HepG2 (cell line): ENCODE results near the gene SRRM2. TPM values are rescaled to one million over a fixed set of nuclear protein-coding genes. Genes with fewer than 3 reads are reported as not detected.

ENCODE experiments used
- ATAC-seq: fragments of 200-7000 bp; cut with Tn5 transposase; 3 replicates; pipeline ENCODE4 v1.9.1; 2020; ENCODE audit warnings: mild to moderate bottlenecking, moderate library complexity
- BruUV-seq: library from RNA; stranded (reverse); fragments of 400-500 nt; replicated peaks from 2 replicates; lab custom pipeline; 2021; lab: Mats Ljungman, UMichigan
- CTCF ChIA-PET: fragments of 300-600 bp; formaldehyde crosslinking; extraction: SDS; loops from one replicate; lab custom pipeline; 2021; ENCODE audit warnings: low total read pairs, inconsistent platforms, low intra/inter-chr PET ratio; lab: Yijun Ruan, JAX
- POLR2A ChIA-PET: fragments of 350-600 bp; sonication (Branson Sonifier 250); formaldehyde crosslinking; loops from one replicate; lab custom pipeline; 2020; ENCODE audit warnings: antibody characterized with exemption, inconsistent platforms; lab: Yijun Ruan, JAX
- DNase-seq: peaks from one replicate; pipeline ENCODE4 v3.0.0-alpha.2; 2015; ENCODE audit warnings: low spot score
- FAIRE-seq: peaks from 3 replicates; lab custom pipeline; 2011; peaks lifted over from hg19 to GRCh38; lab: Jason Lieb, UNC
- H2AFZ ChIP-seq: one replicate; pipeline ENCODE4 v1.6.1; 2011; ENCODE audit warnings: low read length, inconsistent platforms
- H3K27ac ChIP-seq: fragments of 300-600 bp; 3 replicates; pipeline ENCODE4 v1.8.0; 2011; ENCODE audit warnings: mixed run types, mild to moderate bottlenecking, mixed read lengths, low read length, inconsistent platforms; ENCODE audit not compliant: insufficient read depth; ENCODE audit errors: extremely low read length
- H3K27me3 ChIP-seq, 2 experiments: fragments of 200-600 bp in 1 of 2; 2 replicates in 1 of 2; 3 replicates in 1 of 2; pipeline versions ENCODE4 v1.6.0 to v1.8.0; 2011; ENCODE audit warnings: low read length in 2 of 2, mild to moderate bottlenecking in 2 of 2, moderate library complexity in 2 of 2, inconsistent platforms in 1 of 2; ENCODE audit not compliant: insufficient read depth in 2 of 2, control insufficient read depth in 1 of 2
- H3K36me3 ChIP-seq, 2 experiments: fragments of 200-600 bp in 1 of 2; replicated peaks in 1 of 2; 2 replicates in 1 of 2; 3 replicates in 1 of 2; pipeline versions ENCODE4 v1.5.1 to v1.8.0; 2011; ENCODE audit warnings: low read length in 2 of 2, inconsistent platforms in 1 of 2; ENCODE audit not compliant: insufficient read depth in 2 of 2, control insufficient read depth in 1 of 2
- H3K4me1 ChIP-seq: 2 replicates; pipeline ENCODE4 v1.5.1; 2012; ENCODE audit warnings: low read length, inconsistent platforms; ENCODE audit not compliant: insufficient read depth
- H3K4me2 ChIP-seq: 2 replicates; pipeline ENCODE4 v1.6.0; 2011; ENCODE audit warnings: low read depth, low read length, inconsistent platforms
- H3K4me3 ChIP-seq, 3 experiments: fragments of 200-600 bp in 1 of 3; sonication (generic), shearing (Covaris generic) in 1 of 3; replicated peaks in 1 of 3; 2 replicates each; pipeline ENCODE4 v1.5.1; 2011 to 2016; ENCODE audit warnings: low read length in 3 of 3, inconsistent platforms in 2 of 3, low read depth in 2 of 3, mild to moderate bottlenecking in 2 of 3, control low read depth in 1 of 3, mixed read lengths in 1 of 3; ENCODE audit not compliant: insufficient read depth in 1 of 3
- H3K79me2 ChIP-seq: one replicate; pipeline ENCODE4 v1.6.1; 2011; ENCODE audit warnings: low read length, inconsistent platforms; ENCODE audit not compliant: insufficient read depth
- H3K9ac ChIP-seq: 2 replicates; pipeline ENCODE4 v1.6.0; 2011; ENCODE audit warnings: mild to moderate bottlenecking, low read depth, low read length, inconsistent platforms; ENCODE audit not compliant: insufficient read depth
- H3K9me3 ChIP-seq: 2 replicates; pipeline ENCODE4 v1.5.1; 2012; ENCODE audit warnings: mild to moderate bottlenecking, low read length
- H4K20me1 ChIP-seq: 2 replicates; pipeline ENCODE4 v1.6.0; 2011; ENCODE audit warnings: inconsistent platforms, mild to moderate bottlenecking, low read length, moderate library complexity; ENCODE audit not compliant: insufficient read depth
- ATF4 ChIP-seq, 2 experiments: fragments of 450-650 bp in 1 of 2; sonication (generic) in 1 of 2; formaldehyde crosslinking; IDR thresholded peaks; 2 replicates each; pipeline versions ENCODE4 v1.5.0 to v1.8.0; 2020 to 2022; ENCODE audit warnings: mild to moderate bottlenecking in 1 of 2, missing genetic modification reagents in 1 of 2
- CBX2 ChIP-seq, 2 experiments: fragments of 200-600 bp in 1 of 2; sonication (generic); formaldehyde crosslinking in 1 of 2; IDR thresholded peaks; 2 replicates each; pipeline versions ENCODE4 v1.7.0 to v1.8.1; 2018 to 2022; ENCODE audit warnings: low read depth in 2 of 2, low read length in 1 of 2, mild to moderate bottlenecking in 1 of 2, missing genetic modification reagents in 1 of 2
- CCDC6 ChIP-seq: sonication (generic); formaldehyde crosslinking; IDR thresholded peaks from 2 replicates; pipeline ENCODE4 v1.8.1; 2022; ENCODE audit warnings: mild to moderate bottlenecking, missing genetic modification reagents, moderate library complexity
- ELF1 ChIP-seq: sonication (generic); formaldehyde crosslinking; IDR thresholded peaks from 2 replicates; pipeline ENCODE4 v1.4.0; 2020; ENCODE audit warnings: missing genetic modification reagents
- FOSL1 ChIP-seq: sonication (generic); formaldehyde crosslinking; IDR thresholded peaks from 2 replicates; pipeline ENCODE4 v1.9.0; 2021; ENCODE audit warnings: missing genetic modification reagents, borderline replicate concordance
- GATAD1 ChIP-seq: IDR thresholded peaks from 2 replicates; pipeline ENCODE4 v1.6.1; 2016; ENCODE audit warnings: missing genetic modification reagents, missing compliant biosample characterization
- KMT2B ChIP-seq: IDR thresholded peaks from 2 replicates; pipeline ENCODE4 v1.6.1; 2016; ENCODE audit warnings: missing genetic modification reagents, missing compliant biosample characterization
- PRDM4 ChIP-seq: sonication (generic); formaldehyde crosslinking; IDR thresholded peaks from 2 replicates; pipeline ENCODE4 v1.9.0; 2021; ENCODE audit warnings: missing genetic modification reagents, borderline replicate concordance
- SALL2 ChIP-seq: sonication (generic); formaldehyde crosslinking; IDR thresholded peaks from 2 replicates; pipeline ENCODE4 v1.8.1; 2023; ENCODE audit warnings: mild to moderate bottlenecking, missing genetic modification reagents, inconsistent platforms
- SNAPC2 ChIP-seq: sonication (generic); formaldehyde crosslinking; IDR thresholded peaks from 2 replicates; pipeline ENCODE4 v1.8.1; 2022; ENCODE audit warnings: mild to moderate bottlenecking, missing genetic modification reagents
- SSRP1 ChIP-seq: IDR thresholded peaks from 2 replicates; pipeline ENCODE4 v1.6.1; 2016; ENCODE audit warnings: control low read depth
- TBX3 ChIP-seq: fragments of 450-650 bp; IDR thresholded peaks from 2 replicates; pipeline ENCODE4 v1.6.1; 2017; ENCODE audit warnings: antibody characterized with exemption, mild to moderate bottlenecking, inconsistent platforms, borderline replicate concordance
- ZEB1 ChIP-seq: IDR thresholded peaks from 2 replicates; pipeline ENCODE4 v1.6.1; 2012; ENCODE audit warnings: mild to moderate bottlenecking, low read depth, inconsistent platforms; ENCODE audit not compliant: insufficient replicate concordance
- ZNF3 ChIP-seq: IDR thresholded peaks from 2 replicates; pipeline ENCODE4 v1.7.0; 2017; ENCODE audit warnings: inconsistent platforms
- ZNF557 ChIP-seq: sonication (generic); formaldehyde crosslinking; IDR thresholded peaks from 2 replicates; pipeline ENCODE4 v1.4.0; 2020; ENCODE audit warnings: missing genetic modification reagents
- ZNF567 ChIP-seq: sonication (generic); formaldehyde crosslinking; IDR thresholded peaks from 2 replicates; pipeline ENCODE4 v1.8.1; 2023; ENCODE audit warnings: mild to moderate bottlenecking, missing genetic modification reagents, borderline replicate concordance
- ZNF704 ChIP-seq: sonication (generic); formaldehyde crosslinking; IDR thresholded peaks from 2 replicates; pipeline ENCODE4 v1.8.1; 2023; ENCODE audit warnings: mild to moderate bottlenecking, inconsistent platforms, moderate library complexity, missing genetic modification reagents, borderline replicate concordance
- WGBS: methylation state at CpG from one replicate; pipeline ENCODE4 v1.1.6; 2017; ENCODE audit warnings: low lambda C conversion rate; 5-methylcytosine and 5-hydroxymethylcytosine counted together
- in situ Hi-C: cut with HindIII; loops from 2 replicates; pipeline ENCODE4 v1.10.0; 2017; ENCODE audit warnings: low pct_unique_long_range_greater_than_20kb; ENCODE audit not compliant: extremely low pct_ligation_motif_present
- intact Hi-C: fragments of 100-400 bp; cut with micrococcal nuclease; formaldehyde crosslinking; loops from one replicate; pipeline ENCODE4 v1.10.0; 2022; ENCODE audit not compliant: unreplicated experiment
- polyA plus RNA-seq, 8 experiments: library from polyadenylated mRNA; depleted of rRNA in 3 of 8; stranded (reverse) in 7 of 8; unstranded in 1 of 8; fragments of >200 nt; fragmentation: Illumina TruSeq in 4 of 8; extraction: Trizol in 4 of 8; gene quantifications; 2 replicates each; pipeline versions ENCODE4 v1.2.1 to v1.2.3, GENCODE V29; 2011 to 2016; ENCODE audit warnings: low read depth in 4 of 8, missing spikeins in 1 of 8, mixed read lengths in 1 of 8; ENCODE audit not compliant: insufficient read depth in 1 of 8
- total RNA-seq, 5 experiments: library from RNA; depleted of rRNA; stranded (reverse); fragments of >200 nt; fragmentation: Illumina TruSeq; extraction: Trizol; gene quantifications; 2 replicates each; pipeline ENCODE4 v1.2.3, GENCODE V29; 2016; ENCODE audit warnings: low read depth in 1 of 5

Gene SRRM2
- total and polyA plus RNA-seq, 2 of the 13 experiments (the other 11 are each of a cell fraction or from before 2014, with no cell fraction given) = 50.4 to 112 TPM

GRCh38 chr16:2713985-2714774 is 38.3 kb upstream of the SRRM2 start:
- CTCF ChIA-PET = no interaction called here
- DNase-seq (no peak), FAIRE-seq (no peak), ATAC-seq (no peak)
- H3K79me2 ChIP-seq = no peaks in the 10 kb centered on the region
- POLR2A ChIA-PET = no interaction called here
- H3K27me3 ChIP-seq = peaks cover 7 to 36% of the 10 kb centered on the region in 2 experiments
- no peaks in the 10 kb centered on the region for H3K36me3 ChIP-seq
- H3K27ac ChIP-seq = no peak overlapping the region
- peaks cover 8% of the 10 kb centered on the region for H3K4me1 ChIP-seq
- in situ Hi-C loops = no loop called here
- BruUV-seq = no TSS peak
- no peaks in the 10 kb centered on the region for H4K20me1 ChIP-seq
- no peaks in the 10 kb centered on the region for H3K9me3 ChIP-seq
- no peak overlapping the region for H3K4me3 ChIP-seq
- intact Hi-C loops = no loop called here
- no peak overlapping the region for H3K4me2 ChIP-seq
- WGBS = 11% methylated on average over 10 of the region's 28 CpGs
- TF ChIP-seq GATAD1 (CRISPR knock-in tag) (no peak), ATF4 (CRISPR knock-in tag; IDR thresholded peaks at IDR 0.05) (no peak), ELF1 (CRISPR knock-in tag) (no peak), ZNF3 (CRISPR knock-in tag) (no peak), ZNF567 (CRISPR knock-in tag) (no peak), SSRP1 (no peak), KMT2B (CRISPR knock-in tag) (no peak), FOSL1 (CRISPR knock-in tag) (no peak), SNAPC2 (no peak), ZEB1 (no peak), CBX2 (IDR thresholded peaks at IDR 0.05; ENCODE audit: low read depth, low read length) (no peak), CBX2 (CRISPR knock-in tag; IDR thresholded peaks at IDR 0.05; ENCODE audit: low read depth) (no peak), ZNF704 (CRISPR knock-in tag) (no peak), CCDC6 (CRISPR knock-in tag) (no peak), PRDM4 (no peak), SALL2 (CRISPR knock-in tag) (no peak), ZNF557 (CRISPR knock-in tag) (no peak), TBX3 (no peak)
- H2AFZ ChIP-seq = no peak overlapping the region
- H3K9ac ChIP-seq = no peak overlapping the region
